ENCODE measurements around the gene SLC25A46.
"Not testable (repeated sequence)": the region's sequence is repeated elsewhere in the genome, so short reads cannot be mapped to it uniquely, and the experiment has no call there.

SLC25A46 gene

GRCh38 chr5:110738812-110739651 lies at the start of gene SLC25A46:
Gene SLC25A46 (plus strand): TSS chr5:110739007. CDS start chr5:110739120, 113 bp downstream.
- DNase-seq: peak; percentile 68

- not testable (repeated sequence) for DNase-seq
Measured at GRCh38 chr5:110690587-110690986, 48.2 kb upstream of the SLC25A46 start.

GRCh38 chr5:110692669-110693068 lies 46.1 kb upstream of the SLC25A46 start:
- not testable (repeated sequence) for DNase-seq

GRCh38 chr5:110702300-110702699 lies 36.5 kb upstream of the SLC25A46 start:
- no peak for DNase-seq

GRCh38 chr5:110702704-110703103 lies 36.1 kb upstream of the SLC25A46 start:
- no peak for DNase-seq

- no peak for DNase-seq
Measured at GRCh38 chr5:110703481-110703880, 35.3 kb upstream of the SLC25A46 start.

GRCh38 chr5:110705349-110705748 lies 33.5 kb upstream of the SLC25A46 start:
- DNase-seq: no peak

GRCh38 chr5:110707260-110707844 lies 31.5 kb upstream of the SLC25A46 start:
- DNase-seq: no peak

- DNase-seq: no peak
Measured at GRCh38 chr5:110716247-110717245, 22.3 kb upstream of the SLC25A46 start.

- no peak for DNase-seq
Measured at GRCh38 chr5:110718311-110718710, 20.5 kb upstream of the SLC25A46 start.

- peak; percentile 30 for DNase-seq
Measured at GRCh38 chr5:110726249-110727024, 12.4 kb upstream of the SLC25A46 start, which contains the start of gene TMEM232. Gene TMEM232 (minus strand): TSS chr5:110726671. CDS start chr5:110667352, 59,319 bp downstream.

GRCh38 chr5:110727025-110727314 lies 11.8 kb upstream of the SLC25A46 start:
- DNase-seq: no peak

GRCh38 chr5:110731499-110731898 lies 7.3 kb upstream of the SLC25A46 start:
- DNase-seq: not testable (repeated sequence)

GRCh38 chr5:110734101-110734500 lies 4.7 kb upstream of the SLC25A46 start:
- DNase-seq: no peak

GRCh38 chr5:110735556-110735955 lies 3.3 kb upstream of the SLC25A46 start:
- DNase-seq: no peak

GRCh38 chr5:110736753-110737152 lies 2.1 kb upstream of the SLC25A46 start:
- DNase-seq: no peak

GRCh38 chr5:110738503-110738811 lies 350 bp upstream of the SLC25A46 start:
- no peak for DNase-seq

- DNase-seq: no peak
Measured at GRCh38 chr5:110751902-110752762, 13.3 kb downstream of the SLC25A46 start.

GRCh38 chr5:110752953-110753352 lies 14.1 kb downstream of the SLC25A46 start:
- DNase-seq: no peak

GRCh38 chr5:110753600-110753999 lies 14.8 kb downstream of the SLC25A46 start:
- DNase-seq: no peak

GRCh38 chr5:110754181-110754580 lies 15.4 kb downstream of the SLC25A46 start:
- DNase-seq: no peak

All from GOT3 (cell line).